ENCODE data around the gene NYAP1.
"Not testable (repeated sequence)": the region's sequence is repeated elsewhere in the genome, so short reads cannot be mapped to it uniquely, and the experiment has no call there.

Gene NYAP1

DNA sequence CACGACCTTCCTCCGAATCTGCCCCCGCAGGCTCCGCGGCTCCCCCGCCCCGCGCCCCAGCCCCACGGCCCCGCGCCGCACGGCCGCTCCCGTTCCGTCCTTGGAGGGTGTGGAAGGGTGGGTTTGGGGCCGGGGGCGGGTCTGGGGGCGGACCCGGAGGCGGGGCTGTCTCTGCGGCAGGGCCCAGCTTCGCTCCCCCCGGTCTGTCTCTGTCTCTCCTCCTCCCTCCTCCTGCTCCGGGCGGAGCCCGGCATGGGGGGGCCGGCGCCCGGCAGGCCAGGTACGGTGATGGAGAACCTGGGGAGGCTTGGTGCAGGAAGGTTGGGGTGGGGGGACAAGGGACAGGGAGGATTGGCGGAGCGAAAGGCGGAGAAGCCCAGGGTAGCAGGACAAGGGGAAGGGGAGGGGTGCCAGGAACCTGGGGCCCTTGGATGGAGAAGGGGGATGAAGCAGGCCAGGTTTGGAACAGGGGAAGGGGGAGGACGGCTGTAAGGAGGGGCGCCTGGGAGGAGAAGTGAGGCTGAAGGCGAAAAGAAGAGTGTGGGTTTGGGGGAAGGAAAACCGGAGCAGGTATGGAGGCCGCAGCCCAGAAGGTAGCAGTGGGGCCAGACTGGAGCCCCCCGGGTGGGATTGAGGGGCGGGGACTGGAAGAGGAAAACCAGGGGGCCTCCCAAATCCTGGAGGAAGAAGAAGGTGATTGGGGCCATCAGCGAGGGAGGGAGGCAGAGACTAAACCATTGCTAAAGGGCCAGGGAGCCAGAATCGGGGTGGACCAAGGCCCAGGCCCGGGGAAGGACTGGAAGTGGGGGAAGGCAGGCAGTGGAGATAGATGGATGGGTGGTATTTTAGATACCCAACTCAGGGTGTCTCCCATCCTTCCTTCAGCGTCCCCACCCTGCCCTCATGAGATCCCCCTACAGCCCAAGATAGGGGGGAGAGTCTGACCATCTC is at the start of gene NYAP1:
Gene NYAP1 (plus strand): TSS at position 206 of the 951 bp plus-strand sequence. CDS start 1,385 bp downstream, outside the sequence.
- DNase-seq: peak; percentile 48

DNA sequence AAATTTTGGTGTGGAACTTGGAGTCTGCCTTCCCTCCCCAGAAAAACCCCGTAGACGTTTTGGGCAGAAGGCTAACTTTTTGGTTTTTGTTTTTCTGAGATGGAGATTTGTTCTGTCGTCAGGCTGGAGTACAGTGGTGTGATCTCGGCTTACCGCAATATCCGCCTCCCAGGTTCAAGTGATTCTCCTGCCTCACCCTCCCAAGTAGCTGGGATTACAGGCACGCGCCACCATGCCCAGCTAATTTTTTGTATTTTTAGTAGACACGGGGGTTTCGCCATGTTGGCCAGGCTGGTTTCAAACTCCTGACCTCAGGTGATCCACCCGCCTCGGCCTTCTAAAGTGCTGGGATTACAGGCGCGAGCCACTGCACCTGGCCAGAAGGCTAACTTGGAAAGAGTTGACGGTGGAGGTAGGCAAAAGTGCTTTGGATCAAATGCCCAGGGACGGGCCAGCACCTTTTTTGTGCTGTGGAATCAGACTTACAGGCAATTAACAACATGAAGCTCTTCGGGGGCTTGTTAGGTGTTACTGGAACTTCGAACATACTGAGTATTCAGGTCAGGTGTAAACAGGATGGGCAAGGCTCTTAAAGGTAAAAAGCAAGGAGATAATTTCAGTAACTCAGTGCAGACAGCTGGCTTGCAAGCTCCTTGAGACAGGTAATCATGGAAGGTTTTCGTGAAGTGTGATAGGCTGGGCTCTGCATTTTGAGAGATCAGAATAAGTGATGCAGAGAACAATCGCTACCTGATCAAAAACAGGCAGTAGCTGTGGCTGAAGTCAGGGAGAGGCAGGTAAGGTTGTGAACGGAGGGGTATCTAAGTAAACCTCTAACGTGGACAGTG is 49.2 kb upstream of the NYAP1 start:
- no peak for DNase-seq

DNA sequence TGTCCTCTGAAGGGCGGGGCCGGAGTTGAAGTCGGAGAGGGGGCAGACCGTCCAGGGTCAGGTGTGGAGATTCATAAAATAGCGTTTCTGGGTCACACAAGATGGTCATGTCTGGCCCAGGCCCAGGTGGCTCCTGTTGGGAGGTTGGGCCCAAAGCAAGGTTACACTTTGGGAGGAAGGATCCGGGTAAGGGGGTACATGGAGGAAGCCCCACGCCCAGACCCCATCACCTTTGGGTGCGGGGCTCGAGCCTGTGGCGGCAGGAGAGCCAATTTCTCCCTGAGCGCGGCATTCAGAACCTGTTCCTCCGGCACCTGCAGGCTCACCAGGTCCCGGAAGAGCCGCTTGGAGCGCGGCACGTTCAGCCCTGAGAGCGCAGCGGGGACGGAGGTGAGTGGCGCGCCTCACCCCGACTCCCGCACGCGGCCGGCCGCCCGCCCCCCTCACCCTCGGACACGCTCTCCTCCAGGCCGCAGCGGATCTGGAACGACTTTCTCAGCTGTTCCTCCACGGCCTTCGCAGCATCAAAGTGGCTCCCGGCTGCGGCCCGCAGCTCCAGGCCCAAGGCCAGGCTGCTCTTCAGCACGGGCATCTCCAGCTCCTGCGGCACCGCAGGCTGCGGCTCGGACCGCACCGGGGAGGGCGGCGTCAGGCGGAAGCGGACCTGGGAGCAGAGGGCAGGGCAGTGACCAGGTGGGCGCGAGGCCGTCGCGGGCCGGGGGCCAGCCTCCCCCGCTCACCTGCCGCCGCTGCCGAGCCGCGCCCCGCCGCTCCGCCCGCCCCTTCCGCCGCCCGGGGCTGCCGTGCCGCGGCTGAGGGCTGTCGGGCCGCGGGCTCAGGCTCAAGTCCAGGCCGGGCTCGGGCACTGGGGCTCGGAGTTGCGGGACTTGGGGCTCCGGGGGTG is 48.1 kb upstream of the NYAP1 start:
- DNase-seq: peak; percentile 55

DNA sequence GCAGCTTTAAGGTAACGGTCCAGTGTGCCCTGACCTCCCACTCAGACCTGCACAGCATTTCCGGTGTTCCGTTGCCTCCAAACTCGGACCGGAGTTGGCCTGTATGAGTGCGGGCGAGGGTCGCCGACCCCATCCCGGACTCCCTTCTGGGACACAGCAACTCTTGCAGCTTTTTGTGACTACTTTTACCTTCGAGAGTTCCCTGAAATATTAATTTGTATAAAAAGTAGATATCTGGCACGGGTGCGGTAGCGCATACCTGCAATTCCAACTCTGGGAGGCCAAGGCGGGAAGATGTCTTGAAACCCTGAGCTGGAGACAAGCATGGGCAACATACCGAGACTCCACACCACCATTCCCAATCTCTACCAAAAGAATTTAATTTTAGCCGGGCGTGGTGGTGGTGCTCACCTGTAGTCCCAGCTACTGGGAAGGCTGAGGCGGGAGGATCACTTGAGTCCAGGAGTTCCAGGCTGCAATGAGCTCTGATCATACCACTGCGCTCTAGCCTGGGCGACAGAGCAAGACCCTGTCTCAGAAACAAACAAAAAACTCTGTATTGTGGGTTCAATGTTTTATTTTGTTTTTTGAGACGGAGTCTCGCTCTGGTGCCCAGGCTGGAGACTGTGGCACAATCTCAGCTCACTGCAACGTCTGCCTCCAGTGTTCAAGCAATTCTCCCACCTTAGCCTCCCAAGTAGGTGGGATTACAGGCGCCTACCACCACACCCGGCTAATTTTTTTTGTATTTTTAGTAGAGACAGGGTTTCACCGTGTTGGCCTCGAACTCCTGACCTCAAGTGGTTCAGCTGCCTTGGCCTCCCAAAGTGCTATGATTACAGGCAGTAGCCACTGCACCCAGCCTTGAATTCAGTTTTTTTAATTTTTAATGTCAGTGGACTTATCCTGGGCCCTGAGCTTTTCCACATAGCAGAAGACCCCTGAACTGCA is 46.3 kb upstream of the NYAP1 start:
- DNase-seq: no peak

DNA sequence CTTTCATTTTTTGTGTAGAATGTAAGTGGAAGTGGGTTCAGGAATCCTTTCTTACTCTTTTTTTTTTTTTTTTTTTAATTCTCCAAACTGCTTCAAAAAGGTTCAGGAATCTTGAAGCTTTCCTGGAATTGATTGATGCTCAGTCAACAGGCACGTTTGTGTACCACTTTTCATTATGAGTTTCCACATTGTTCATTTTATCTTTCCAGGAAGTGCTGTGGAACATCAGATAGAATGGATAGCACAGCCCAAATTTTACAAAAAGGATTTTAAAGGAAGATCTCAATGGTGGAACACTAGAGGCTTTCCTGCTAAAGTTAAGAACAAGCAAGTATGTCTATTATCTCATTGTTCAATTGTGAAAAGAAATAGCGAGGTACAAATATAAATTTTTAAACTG is 45.6 kb upstream of the NYAP1 start:
- no peak for DNase-seq

DNA sequence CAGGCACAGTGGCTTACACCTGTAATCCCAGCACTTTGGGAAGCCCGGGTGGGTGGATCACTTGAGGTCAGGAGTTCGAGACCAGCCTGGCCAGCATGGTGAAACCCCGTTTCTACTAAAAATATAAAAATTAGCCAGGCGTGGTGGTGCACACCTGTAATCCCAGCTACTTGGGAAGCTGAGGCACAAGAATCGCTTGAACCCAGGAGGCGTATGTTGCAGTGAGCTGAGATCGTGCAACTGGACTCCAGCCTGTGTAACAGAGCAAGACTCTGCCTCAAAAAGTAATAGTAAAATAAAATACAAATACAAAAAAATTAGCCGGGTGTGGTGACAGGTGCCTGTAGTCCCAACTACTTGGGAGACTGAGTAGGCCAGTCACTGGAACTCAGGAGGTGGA is 45.0 kb upstream of the NYAP1 start:
- DNase-seq: not testable (repeated sequence)

DNA sequence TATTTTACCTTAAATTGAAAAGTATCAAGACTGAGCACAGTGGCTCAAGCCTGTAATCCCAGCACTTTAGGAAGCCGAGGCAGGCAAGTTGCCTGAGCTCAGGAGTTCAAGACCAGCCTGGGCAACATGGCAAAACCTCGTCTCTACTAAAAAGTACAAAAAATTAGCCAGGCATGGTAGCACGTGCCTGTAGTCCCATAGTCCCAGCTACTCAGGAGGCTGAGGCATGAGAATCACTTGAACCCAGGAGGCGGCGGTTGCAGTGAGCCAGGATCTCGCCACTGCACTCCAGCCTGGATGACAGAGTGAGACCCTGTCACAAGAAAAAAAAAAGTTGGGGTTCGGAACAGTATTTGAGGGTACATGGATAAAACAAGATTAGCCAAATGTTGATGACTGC is 44.5 kb upstream of the NYAP1 start:
- DNase-seq: not testable (repeated sequence)

DNA sequence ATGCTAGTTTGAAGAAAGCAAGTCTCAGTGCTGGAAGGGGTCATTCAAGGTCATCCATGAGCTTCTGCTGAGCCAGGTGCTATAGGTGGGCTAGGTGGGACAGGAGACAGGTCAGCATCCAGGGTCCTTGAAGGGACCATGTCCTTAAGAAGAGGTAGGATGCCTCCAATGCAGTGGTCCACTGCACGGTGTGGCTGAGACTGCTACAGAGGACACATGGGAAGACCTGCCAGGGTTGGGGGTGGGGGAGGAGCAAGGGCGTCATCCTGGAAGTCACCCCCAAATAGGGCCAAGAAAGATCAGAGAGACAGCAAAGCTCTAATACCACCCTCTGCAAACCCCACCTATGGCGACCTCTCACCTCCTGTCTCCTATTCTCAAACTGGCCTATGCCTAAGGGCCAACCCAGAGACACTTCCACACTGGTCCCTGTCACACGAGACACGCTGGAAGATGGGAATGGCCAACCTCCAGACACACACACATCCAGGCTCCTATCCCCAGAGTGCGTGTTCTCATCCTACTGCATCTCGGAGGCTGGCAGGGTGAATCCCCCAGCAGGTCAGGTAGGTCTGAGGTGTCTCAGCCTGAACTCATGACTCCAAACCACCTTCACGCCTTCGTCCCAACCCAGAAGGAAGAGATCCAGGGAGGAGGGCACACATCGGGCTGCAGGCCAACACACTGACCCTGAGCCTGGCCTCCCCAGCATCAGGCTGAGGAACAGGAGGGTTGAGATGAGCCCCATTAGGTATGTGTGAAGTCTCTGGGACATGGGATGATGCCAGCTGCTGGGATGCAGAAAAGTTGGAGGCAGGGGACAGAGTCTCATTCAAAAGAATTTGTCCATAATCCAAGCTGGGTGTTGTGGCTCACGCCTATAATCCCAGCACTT is 41.8 kb upstream of the NYAP1 start:
- no peak for DNase-seq

DNA sequence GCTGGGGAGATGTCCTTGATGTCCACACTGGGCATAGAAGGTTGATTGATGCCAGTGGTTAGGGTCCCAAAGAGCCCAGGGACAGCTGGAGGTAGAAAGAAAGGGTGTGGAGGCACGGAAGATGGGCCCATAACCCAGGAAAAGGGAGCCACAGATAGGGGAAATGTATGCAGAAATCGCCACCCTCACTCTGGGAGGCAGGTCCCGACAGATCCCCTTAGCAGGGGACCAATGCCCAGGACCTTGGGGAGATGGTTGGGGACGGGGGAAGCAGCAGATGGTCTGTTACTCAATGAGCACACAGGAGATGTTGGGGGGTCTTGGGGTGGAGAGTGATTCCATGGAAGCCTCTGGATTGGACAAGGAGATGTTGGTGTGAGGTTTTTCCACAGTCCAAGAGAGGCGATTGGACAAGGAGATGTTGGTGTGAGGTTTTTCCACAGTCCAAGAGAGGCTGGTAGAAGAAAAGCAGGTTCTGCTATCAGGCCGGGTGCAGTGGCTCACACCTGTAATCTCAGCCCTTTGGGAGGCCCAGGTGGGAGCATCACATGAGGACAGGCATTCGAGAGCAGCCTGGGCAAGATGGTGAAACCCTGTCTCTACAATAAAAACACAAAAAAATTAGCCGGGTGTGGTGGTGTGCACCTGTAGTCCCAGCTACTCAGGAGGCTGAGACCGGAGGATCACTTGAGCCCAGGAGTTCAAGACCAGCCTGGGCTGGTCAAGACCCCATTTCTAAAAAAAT is 40.5 kb upstream of the NYAP1 start:
- no peak for DNase-seq

DNA sequence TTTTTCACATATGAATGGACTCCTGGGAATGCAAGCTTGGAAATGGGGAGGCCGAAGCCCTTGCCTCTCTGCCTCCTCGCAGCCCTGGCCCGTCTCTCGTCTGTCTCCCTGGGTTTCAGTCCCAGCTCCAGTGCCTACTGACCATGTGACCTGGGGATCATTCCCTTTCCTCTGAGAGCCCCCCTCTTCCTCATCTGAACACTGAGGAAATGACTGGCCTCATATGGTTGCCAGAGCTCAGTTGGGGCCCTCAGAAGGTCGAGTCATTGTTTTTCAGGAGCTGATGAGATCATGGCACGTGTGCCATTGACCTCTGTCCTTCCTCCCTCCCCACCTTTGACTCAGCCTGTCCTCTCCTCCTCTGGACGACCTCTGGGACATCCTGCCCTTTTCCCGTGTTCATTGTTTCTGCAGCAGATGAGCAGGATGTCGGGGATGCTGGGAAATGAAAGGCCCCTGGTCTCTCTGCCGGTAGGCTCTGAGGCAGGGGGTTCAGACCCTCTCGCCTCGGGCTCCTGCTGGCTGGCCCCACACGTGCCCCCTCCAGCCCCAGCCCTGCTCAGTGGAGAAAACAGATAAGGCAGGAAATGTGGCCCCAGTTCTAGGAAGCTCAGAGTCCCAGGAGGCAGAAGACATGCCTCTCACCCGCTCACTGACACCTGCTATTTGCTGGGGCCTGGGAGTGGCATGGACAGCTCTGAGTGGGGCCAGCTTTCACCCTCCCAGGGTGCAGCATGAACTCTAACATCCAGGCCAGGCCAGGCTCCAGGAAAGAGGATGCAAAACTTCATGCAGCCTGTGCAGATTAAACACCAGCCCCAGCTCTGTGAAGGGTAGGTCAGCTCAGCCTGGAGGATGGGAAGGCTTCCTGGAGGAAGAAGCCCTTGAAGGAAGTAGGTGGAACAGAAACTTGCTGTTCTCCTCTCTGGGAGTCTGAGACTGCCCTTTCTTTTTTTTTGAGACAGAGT is 39.1 kb upstream of the NYAP1 start:
- DNase-seq: no peak

DNA sequence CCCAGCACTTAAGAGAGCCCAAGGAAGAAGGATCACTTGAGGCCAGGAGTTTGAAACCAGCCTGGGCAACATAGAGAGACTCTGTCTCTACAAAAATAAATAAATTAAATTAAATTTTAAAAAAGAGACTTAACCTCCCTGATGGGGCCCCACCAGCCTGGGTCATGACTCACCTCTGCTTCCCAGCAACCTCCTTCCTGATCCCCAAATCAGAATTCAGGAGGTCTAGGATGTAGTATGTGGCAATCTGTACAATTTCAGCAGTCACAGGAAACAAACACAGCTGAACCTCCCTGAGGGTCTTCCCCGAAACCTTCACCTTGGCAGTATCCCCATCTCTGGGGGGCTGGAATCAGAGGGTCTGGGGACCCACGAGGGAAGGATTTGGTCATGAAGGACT is 37.7 kb upstream of the NYAP1 start:
- no peak for DNase-seq

DNA sequence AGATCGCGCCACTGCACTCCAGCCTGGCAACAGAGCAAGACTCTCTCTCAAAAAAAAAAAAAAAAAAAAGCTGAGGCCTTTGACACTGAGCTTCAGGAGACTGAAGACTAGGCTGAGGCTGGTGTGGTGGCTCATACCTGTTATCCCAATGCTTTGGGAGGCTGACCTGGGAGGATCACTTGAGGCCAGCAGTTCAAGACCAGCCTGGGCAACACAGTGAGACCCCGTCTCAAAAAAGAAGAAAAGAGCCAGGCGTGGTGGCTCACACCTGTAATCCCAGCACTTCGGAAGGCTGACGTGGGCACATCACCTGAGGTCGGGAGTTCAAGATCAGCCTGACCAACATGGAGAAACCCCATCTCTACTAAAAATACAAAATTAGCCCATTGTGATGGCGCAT is 36.4 kb upstream of the NYAP1 start:
- DNase-seq: not testable (repeated sequence)

DNA sequence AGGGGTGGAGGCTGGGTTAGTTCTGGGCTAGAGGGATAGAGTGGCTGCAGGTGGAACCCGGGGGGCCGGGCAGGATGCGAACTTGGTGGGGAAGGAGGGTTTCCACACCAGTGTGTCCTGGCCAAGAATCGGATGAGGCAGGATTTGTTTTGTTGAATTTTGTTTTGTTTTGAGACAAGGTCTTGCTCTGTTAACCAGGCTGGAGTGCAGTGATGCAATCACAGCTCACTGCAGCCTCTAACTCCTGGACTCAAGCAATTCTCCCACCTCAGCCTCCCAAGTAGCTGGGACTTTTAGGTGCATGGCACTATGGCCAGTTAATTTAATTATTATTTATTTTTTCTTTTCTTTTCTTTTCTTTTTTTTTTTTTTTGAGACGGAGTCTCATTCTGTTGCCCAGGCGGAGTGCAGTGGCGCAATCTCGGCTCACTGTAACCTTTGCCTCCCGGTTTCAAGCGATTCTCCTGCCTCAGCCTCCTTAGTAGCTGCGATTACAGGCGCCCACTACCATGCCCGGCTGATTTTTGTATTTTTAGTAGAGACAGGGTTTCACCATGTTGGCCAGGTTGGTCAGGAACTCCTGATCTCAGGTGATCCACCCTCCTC is 34.4 kb upstream of the NYAP1 start:
- no peak for DNase-seq

DNA sequence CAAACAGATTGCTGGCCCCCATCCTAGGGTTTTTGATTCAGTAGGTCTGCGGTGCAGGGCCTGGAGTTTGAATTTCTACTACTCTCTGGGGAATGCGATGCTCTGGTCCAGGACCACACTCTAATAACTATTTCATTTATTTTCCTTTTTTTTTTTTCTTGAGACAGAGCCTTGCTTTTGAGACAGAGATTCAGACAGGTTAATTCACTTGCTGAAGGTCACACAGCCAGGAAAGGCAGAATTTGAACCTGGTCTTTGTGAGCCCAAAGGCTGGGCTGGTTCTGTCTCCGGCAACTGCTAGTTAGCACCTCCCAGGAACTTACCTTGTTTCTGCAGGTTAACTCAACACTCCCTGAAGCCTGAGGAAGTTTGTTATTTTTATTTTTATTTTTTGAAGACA is 31.2 kb upstream of the NYAP1 start:
- no peak for DNase-seq

DNA sequence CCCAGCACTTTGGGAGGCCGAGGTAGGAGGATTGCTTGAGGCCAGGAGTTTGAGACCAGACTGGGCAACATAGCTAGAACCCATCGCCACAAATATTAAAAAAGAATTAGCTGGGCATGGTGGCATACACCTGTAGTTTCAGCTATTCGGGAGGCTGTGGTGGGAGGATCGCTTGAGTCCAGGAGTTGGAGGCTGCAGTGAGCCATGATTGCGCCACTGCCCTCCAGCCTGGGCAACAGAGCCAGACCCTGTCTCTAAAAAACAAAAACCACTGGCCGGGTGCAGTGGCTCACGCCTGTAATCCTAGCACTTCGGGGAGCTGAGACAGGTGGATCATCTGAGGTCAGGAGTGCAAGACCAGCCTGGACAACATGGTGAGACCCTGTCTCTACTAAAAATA is 29.9 kb upstream of the NYAP1 start:
- DNase-seq: not testable (repeated sequence)

DNA sequence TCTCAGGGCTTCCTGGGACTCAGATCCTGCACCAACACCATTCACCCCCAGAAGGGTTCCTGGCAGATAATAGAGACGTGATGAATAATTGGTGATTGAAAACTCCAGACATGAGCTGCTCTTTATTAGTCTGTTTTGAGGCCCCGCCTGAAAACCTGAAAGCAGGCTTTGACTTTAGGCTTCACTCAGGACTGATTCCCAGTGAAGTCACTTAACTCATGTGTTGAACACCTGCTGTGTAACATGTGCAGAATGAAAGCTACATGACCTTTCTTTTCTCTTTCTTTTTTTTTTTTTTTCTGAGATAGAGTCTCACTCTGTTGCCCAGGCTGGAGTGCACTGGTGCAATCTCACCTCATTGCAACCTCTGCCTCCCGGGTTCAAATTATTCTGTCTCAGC is 28.5 kb upstream of the NYAP1 start:
- no peak for DNase-seq

DNA sequence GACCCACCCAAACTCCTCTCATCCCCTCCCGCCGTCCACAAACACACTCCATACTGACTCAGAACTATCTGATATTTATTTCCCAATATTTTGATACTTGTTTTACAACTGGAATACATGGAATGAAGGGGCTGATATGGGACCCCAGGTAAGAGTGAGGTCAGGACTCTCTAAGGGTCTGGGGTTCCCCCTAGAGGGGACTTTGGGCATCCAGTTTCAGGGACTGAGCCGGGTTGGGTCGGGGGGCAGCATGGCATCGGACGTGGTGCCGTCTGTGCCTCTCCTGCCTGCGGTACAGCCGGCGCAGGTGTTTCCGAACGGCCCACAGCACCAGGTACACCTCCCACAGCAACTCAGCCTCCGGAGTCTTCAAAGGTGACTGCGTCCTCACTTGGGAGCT is 27.2 kb upstream of the NYAP1 start:
- DNase-seq: no peak

DNA sequence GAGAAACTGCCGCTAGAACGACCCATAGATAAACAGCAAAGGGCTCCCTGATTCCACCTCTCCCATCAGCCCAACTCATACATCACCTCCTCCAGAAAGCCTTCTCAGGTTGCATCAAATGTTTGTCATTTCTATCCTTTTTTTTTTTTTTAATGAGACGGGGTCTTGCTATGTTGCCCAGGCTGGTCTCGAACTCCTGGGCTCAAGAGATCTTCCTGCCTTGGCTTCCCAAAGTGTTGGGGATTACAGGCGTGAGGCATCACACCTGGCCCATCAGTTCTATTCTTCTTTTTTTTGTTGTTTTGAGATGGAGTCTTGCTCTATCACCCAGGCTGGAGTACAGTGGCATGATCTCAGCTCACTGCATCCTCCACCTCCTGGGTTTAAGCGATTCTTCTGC is 26.7 kb upstream of the NYAP1 start:
- no peak for DNase-seq

Data from NCI-H774 (cell line).